ENCODE measurements around the gene JUP. TPM values are rescaled to one million over a fixed set of nuclear protein-coding genes. Genes with fewer than 3 reads are reported as not detected.

Gene JUP
- total RNA-seq, 2 donors from 2014 or later: 0.14 to 1.0 TPM

- Mint-ChIP-seq H3K9me3 (no peaks in the 10 kb centered on the region), H3K27me3 (no peaks in the 10 kb centered on the region), H3K27ac (no peak overlapping the region), H3K4me3 (no peak overlapping the region), H3K4me1 (ENCODE audit: low read depth in 2 of 2) (no peaks in the 10 kb centered on the region), H3K36me3 (no peaks in the 10 kb centered on the region)
- DNase-seq (ENCODE audit: low spot score) (no peak), ATAC-seq (no peak)
Measured at GRCh38 chr17:41767324-41768042, 19.0 kb downstream of the JUP start.

DNA sequence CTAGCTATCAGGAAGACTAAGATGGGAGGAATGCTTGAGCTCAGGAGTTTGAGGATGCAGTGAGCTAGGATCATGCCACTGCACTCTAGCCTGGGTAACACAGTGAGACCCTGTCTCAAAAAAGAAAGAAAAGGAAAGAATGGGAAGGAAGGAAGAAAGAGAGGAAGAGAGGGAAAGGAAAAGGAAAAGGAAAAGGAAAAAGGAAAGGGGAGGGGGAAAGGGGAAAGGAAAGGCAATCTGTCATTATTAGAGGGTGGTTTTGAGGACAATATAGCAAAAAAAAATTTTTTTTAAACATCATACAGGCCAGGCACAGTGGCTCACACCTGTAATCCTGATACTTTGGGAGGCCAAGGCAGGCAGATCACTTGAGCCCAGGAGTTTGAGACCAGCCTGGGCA lies 20.4 kb downstream of the JUP start:
- H3K36me3 Mint-ChIP-seq: no peaks in the 10 kb centered on the region
- ATAC-seq: no peak
- no peaks in the 10 kb centered on the region for H3K27me3 Mint-ChIP-seq

DNA sequence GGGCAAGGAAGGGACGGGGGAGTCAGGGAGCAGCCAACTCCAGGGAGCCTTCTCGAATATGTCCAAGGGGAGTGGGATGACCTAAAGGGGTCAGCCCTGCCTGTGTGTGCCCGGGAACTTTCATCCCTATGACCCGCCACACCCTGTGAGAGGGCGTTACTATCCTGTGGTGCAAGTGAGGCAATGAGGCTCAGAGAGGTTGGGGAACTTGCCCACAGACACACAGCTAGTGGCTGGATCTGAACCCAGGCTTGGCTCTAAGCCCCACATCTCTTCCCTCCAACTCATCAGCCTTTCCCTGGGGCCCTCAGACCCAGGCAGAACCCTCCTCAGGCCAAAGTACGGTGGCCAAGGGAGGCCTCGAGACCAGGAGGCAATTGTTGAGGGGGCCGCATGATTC lies 23.2 kb downstream of the JUP start:
- H3K4me3 Mint-ChIP-seq: no peak overlapping the region
- H3K9me3 Mint-ChIP-seq: no peaks in the 10 kb centered on the region
- no peak overlapping the region for H3K27ac Mint-ChIP-seq

More for the DNA sequence above, 20.4 kb downstream of the JUP start:
- no peak for DNase-seq (ENCODE audit: low spot score)
- H3K27ac Mint-ChIP-seq: no peak overlapping the region
- no peaks in the 10 kb centered on the region for H3K4me1 Mint-ChIP-seq (ENCODE audit: low read depth in 2 of 2)
- H3K9me3 Mint-ChIP-seq: no peaks in the 10 kb centered on the region
- H3K4me3 Mint-ChIP-seq: no peak overlapping the region

DNA sequence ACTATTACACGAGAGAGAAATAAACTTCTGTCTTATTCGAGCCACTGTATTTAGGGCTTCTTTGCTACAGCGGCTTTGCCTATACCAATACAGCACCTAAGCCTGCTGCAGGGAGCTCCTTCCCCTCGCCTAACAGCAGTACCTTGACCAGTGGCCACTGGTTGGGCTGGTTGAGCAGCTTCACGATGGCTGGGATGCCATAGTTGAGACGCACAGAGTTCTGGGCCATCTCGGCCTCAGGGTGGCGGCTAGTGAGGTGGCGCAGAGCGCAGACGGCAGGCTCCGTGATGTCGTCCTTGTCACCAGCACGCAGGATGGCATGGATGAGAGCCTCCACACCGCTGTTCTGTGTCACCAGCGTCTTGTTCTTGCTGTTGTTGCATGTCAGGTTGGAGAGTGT lies 23.7 kb downstream of the JUP start:
- Mint-ChIP-seq H3K36me3 (no peaks in the 10 kb centered on the region), H3K9me3 (no peaks in the 10 kb centered on the region), H3K27ac (no peak overlapping the region), H3K4me1 (ENCODE audit: low read depth in 2 of 2) (no peaks in the 10 kb centered on the region), H3K27me3 (no peaks in the 10 kb centered on the region), H3K4me3 (no peak overlapping the region)
- DNase-seq (ENCODE audit: low spot score): no peak
- ATAC-seq: no peak

More for the DNA sequence above, 23.2 kb downstream of the JUP start:
- Mint-ChIP-seq H3K27me3 (no peaks in the 10 kb centered on the region), H3K4me1 (ENCODE audit: low read depth in 2 of 2) (no peaks in the 10 kb centered on the region), H3K36me3 (no peaks in the 10 kb centered on the region)
- no peak for DNase-seq (ENCODE audit: low spot score)
- ATAC-seq: no peak

- H3K27ac Mint-ChIP-seq: no peak overlapping the region
- no peak overlapping the region for H3K4me3 Mint-ChIP-seq
- no peaks in the 10 kb centered on the region for H3K27me3 Mint-ChIP-seq
- no peaks in the 10 kb centered on the region for H3K36me3 Mint-ChIP-seq
- no peaks in the 10 kb centered on the region for H3K9me3 Mint-ChIP-seq
- H3K4me1 Mint-ChIP-seq (ENCODE audit: low read depth in 2 of 2): no peaks in the 10 kb centered on the region
- ATAC-seq: no peak
- no peak for DNase-seq (ENCODE audit: low spot score)
Measured at GRCh38 chr17:41762391-41762790, 24.1 kb downstream of the JUP start.

GRCh38 chr17:41760878-41761277 lies 25.6 kb downstream of the JUP start:
- H3K27ac Mint-ChIP-seq: no peak overlapping the region
- H3K27me3 Mint-ChIP-seq: no peaks in the 10 kb centered on the region
- H3K4me3 Mint-ChIP-seq: no peak overlapping the region
- no peaks in the 10 kb centered on the region for H3K4me1 Mint-ChIP-seq (ENCODE audit: low read depth in 2 of 2)
- H3K36me3 Mint-ChIP-seq: no peaks in the 10 kb centered on the region
- ATAC-seq (no peak), DNase-seq (ENCODE audit: low spot score) (no peak)
- H3K9me3 Mint-ChIP-seq: no peaks in the 10 kb centered on the region

DNA sequence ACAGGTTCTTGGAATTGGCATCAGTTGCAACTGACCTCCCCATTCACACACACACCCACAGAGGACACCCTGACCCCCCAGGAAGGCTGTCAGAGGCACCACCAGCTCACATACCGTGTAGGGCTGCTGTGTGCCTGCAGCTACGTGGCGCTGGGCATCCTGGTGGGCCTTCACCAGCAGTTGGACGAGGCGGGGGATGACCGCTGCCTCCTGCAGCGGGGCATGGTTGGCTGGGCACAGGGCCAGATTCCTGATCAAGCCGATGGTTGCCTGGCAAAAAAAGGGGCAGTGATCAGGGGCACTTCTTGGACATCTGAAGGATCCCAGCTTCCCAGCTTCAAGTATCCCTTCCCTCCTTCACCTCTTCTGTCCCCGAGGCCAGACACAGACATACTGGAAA lies 27.9 kb downstream of the JUP start:
- no peaks in the 10 kb centered on the region for H3K9me3 Mint-ChIP-seq
- no peaks in the 10 kb centered on the region for H3K36me3 Mint-ChIP-seq
- DNase-seq (ENCODE audit: low spot score) (no peak), ATAC-seq (peak in 1 of 2 donors; percentile 48)
- no peaks in the 10 kb centered on the region for H3K4me1 Mint-ChIP-seq (ENCODE audit: low read depth in 2 of 2)
- H3K4me3 Mint-ChIP-seq: no peak overlapping the region
- H3K27ac Mint-ChIP-seq: no peak overlapping the region
- H3K27me3 Mint-ChIP-seq: no peaks in the 10 kb centered on the region

GRCh38 chr17:41754066-41754465 lies 32.4 kb downstream of the JUP start:
- no peaks in the 10 kb centered on the region for H3K9me3 Mint-ChIP-seq
- no peak for ATAC-seq

DNA sequence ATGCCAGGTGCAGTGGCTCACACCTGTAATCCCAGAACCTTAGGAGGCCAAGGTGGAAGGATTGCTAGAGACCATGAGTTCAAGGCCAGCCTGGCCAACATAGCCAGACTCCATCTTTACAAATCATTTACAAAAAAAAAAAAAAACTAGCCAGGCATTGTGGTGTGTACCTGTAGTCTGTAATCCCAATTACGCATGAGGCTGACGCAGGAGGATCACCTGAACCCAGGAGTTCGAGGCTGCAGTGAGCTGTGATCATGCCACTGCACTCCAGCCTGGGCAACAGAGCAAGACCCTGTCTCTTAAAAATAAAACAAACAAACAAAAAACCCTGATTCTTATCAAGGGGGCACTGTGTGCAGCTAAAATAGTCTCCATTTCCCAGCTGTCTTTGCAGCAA lies 35.2 kb downstream of the JUP start:
- no peak for ATAC-seq
- H3K27me3 Mint-ChIP-seq: no peaks in the 10 kb centered on the region
- H3K4me1 Mint-ChIP-seq (ENCODE audit: low read depth in 2 of 2): no peaks in the 10 kb centered on the region
- DNase-seq (ENCODE audit: low spot score): no peak
- H3K9me3 Mint-ChIP-seq: no peaks in the 10 kb centered on the region
- H3K36me3 Mint-ChIP-seq: no peaks in the 10 kb centered on the region
- H3K4me3 Mint-ChIP-seq: no peak overlapping the region
- no peak overlapping the region for H3K27ac Mint-ChIP-seq

More at GRCh38 chr17:41754066-41754465, 32.4 kb downstream of the JUP start:
- DNase-seq (ENCODE audit: low spot score): no peak
- Mint-ChIP-seq H3K4me1 (ENCODE audit: low read depth in 2 of 2) (no peaks in the 10 kb centered on the region), H3K27ac (no peak overlapping the region), H3K36me3 (no peaks in the 10 kb centered on the region), H3K27me3 (no peaks in the 10 kb centered on the region), H3K4me3 (no peak overlapping the region)

- Mint-ChIP-seq H3K4me1 (ENCODE audit: low read depth in 2 of 2) (no peaks in the 10 kb centered on the region), H3K36me3 (no peaks in the 10 kb centered on the region), H3K27me3 (no peaks in the 10 kb centered on the region), H3K27ac (no peak overlapping the region), H3K4me3 (no peak overlapping the region), H3K9me3 (no peaks in the 10 kb centered on the region)
- ATAC-seq (no peak), DNase-seq (ENCODE audit: low spot score) (no peak)
Measured at GRCh38 chr17:41750862-41751261, 35.6 kb downstream of the JUP start.

GRCh38 chr17:41748275-41748674 lies 38.2 kb downstream of the JUP start:
- ATAC-seq (no peak), DNase-seq (ENCODE audit: low spot score) (no peak)
- Mint-ChIP-seq H3K27ac (no peak overlapping the region), H3K27me3 (no peaks in the 10 kb centered on the region), H3K36me3 (no peaks in the 10 kb centered on the region), H3K9me3 (no peaks in the 10 kb centered on the region), H3K4me1 (ENCODE audit: low read depth in 2 of 2) (no peaks in the 10 kb centered on the region), H3K4me3 (no peak overlapping the region)

DNA sequence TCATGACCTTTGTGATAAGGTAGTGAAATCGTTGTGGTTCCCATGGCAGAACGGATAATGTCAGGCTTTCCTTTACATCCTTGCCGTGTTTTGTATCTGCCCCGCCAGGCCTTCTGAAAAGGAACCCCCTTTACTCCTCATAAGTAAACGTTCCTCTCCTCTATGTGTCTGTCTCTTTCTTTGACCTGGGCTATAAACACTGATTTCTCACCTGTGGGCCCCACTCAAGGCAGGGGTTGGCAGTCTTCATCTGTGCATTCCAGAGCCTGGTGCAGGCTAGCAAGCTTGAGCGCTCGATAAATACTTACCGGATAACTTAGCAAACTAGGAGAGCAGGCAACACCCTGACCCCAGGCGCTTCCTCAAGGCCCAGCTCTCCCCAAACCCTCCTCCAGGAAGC lies 44.8 kb downstream of the JUP start:
- DNase-seq (ENCODE audit: low spot score) (no peak), ATAC-seq (no peak)
- Mint-ChIP-seq H3K27me3 (peaks cover 7 to 9% of the 10 kb centered on the region in 2 donors), H3K4me3 (no peak overlapping the region), H3K27ac (no peak overlapping the region), H3K9me3 (no peaks in the 10 kb centered on the region), H3K36me3 (no peaks in the 10 kb centered on the region), H3K4me1 (ENCODE audit: low read depth in 2 of 2) (no peaks in the 10 kb centered on the region)

GRCh38 chr17:41740506-41740905 lies 46.0 kb downstream of the JUP start:
- no peak overlapping the region for H3K27ac Mint-ChIP-seq
- H3K4me3 Mint-ChIP-seq: no peak overlapping the region
- H3K27me3 Mint-ChIP-seq: peaks cover 15 to 21% of the 10 kb centered on the region in 2 donors

GRCh38 chr17:41739661-41740352 lies 46.7 kb downstream of the JUP start:
- Mint-ChIP-seq H3K4me1 (ENCODE audit: low read depth in 2 of 2) (no peaks in the 10 kb centered on the region), H3K27ac (no peak overlapping the region), H3K27me3 (peaks cover 18 to 28% of the 10 kb centered on the region in 2 donors), H3K4me3 (no peak overlapping the region), H3K9me3 (no peaks in the 10 kb centered on the region), H3K36me3 (no peaks in the 10 kb centered on the region)
- ATAC-seq (no peak), DNase-seq (ENCODE audit: low spot score) (no peak)

More at GRCh38 chr17:41740506-41740905, 46.0 kb downstream of the JUP start:
- DNase-seq (ENCODE audit: low spot score) (no peak), ATAC-seq (no peak)
- Mint-ChIP-seq H3K4me1 (ENCODE audit: low read depth in 2 of 2) (no peaks in the 10 kb centered on the region), H3K9me3 (no peaks in the 10 kb centered on the region), H3K36me3 (no peaks in the 10 kb centered on the region)
